Measurements from ENCODE around the gene NDUFC2.
"Not testable (repeated sequence)": the region's sequence is repeated elsewhere in the genome, so short reads cannot be mapped to it uniquely, and the experiment has no call there.

NDUFC2 gene

DNA sequence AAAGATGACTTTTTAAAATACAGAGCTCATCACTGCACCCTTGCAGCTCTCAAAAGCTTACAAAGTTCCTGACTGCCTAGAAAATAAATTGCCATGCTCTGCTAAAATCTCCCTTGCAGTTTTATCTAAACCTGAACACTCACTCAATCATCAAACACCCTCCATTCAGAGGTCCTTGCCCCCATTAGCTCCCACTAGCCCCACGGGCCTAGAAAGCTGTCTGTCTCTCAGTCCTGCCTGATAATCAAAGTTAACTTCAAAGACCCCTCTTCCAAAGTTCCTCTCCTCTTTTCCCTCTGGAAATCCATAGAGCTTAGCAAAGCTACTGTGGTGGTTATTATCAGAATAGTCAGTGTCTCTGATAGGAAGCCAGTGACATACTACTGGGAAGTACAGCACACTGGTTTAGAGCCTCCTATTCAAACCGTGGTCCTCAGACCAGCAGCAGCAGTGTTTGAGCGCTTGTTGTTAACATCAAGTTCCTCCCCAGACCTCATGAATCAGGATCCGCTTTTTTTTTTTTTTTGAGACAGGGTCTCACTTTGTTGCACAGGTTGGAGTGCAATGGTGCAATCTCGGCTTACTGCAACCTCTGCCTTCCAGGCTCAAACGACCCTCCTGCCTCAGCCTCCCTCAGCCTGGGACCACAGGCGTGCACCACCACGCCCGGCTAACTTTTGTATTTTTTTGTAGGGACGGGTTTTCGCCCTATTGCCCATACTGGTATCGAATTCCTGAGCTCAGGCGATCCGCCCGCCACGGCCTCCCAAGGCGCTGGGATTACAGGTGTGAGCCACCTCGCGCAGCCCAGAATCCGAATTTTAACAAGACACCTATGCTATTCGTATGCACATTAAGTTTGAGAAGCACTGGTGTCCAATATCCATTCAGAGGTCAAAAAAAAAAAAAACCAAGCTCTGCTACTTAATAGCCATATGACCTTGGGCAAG, 1.2 kb downstream of the NDUFC2 start:
- DNase-seq: no peak

DNA sequence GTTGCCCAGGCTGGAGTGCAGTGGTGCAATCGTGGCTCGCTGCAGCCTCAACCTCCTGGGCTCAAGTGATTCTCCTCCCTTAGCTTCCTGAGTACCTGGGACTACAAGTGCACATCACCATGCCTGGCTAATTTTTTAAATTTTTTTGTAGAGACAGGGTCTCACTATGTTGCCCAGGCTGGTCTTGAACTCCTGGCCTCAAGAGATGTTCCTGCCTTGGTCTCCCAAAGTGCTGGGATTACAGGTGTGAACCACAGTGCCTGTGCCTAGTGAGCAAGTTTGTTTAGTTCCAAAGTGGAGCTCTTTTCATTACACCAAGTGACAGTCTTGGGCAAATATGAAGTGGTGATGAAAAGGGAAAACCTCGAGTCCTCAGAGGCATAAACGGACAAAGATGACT, 2.1 kb downstream of the NDUFC2 start:
- not testable (repeated sequence) for DNase-seq

DNA sequence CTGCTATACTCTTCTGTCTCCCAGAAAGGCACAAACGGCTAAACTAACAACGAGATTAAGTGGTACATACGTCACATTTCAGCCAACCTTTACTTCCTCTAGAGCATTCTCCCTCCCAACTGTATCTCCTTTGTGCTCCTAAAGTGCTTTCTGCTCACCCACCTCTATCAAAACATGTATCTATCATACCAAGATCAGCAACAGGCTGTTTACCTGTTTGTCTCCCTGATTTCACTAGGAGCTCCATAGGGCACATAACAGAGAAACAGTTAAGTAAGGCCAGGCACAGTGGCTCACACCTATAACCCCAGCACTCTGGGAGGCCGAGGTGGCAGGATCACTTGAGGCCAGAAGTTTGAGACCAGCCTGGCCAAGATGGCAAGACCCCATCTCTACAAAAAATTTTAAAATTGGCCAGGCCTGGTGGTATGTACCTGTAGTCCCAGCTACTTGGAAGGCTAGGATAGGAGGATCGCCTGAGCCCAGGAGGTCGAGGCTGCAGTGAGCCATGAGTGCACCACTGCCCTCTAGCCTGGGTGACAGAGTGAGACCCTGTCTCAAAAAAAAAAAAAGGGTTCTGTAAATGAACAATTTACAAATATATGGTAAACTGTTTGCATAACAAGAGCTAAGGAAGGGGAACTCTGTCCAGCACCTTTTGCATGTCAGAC, 2.8 kb downstream of the NDUFC2 start:
- DNase-seq: no peak

DNA sequence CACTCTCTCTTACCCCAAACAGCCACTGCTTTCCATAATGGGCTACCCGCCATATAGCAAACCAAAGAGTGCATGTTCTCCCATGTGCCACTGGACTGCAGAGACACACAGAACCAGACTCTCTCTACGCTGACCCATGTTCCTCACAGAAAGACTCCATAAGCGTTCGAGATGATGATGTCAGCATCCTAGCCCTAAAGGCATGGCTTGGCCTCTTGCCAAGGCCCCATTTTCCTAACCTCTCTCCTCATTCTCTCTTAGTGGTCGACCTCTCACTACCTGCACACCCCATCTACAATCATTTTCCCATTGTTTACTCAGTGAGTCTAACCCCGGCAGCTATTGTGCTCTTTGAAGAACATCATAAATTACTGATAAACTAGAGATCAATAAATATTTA, 4.9 kb downstream of the NDUFC2 start:
- DNase-seq: no peak

DNA sequence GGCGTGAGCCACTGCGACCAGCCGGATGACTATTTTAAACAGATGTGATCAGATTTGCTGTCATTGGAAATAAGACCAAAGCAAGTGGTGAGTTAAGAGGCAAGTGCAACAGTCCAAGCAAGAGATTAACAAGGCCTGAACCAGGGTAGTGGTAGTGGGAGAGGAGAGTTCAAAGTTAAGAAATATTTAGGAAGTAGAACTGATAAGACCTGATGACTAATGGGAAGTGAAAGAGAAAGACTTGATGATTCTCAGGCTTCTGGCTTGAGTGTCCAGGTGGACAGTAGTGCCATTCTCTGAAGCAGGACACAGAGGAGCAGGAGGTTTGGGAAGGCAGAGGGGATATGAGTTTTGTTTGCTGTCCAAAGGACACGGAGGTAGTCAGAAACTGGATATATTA, 7.2 kb downstream of the NDUFC2 start:
- DNase-seq: no peak

DNA sequence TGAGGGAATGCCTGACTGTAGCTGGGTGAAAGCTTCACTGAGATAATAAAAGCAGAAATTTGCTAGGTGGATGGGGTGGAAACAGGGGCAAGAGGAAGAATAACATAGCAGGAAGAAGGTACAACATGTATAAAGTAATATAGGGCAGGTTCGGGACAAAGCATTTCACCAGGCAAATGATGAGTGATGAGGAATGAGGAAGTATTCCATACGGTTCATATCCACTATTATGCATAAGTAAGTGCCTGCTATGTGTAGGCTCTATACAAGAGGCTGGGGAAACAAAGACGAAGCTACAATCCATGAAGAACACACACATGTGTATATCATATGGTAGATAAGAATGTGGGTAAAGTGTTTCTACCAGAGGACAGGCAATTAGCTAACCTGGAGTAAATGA, 7.9 kb downstream of the NDUFC2 start:
- no peak for DNase-seq

DNA sequence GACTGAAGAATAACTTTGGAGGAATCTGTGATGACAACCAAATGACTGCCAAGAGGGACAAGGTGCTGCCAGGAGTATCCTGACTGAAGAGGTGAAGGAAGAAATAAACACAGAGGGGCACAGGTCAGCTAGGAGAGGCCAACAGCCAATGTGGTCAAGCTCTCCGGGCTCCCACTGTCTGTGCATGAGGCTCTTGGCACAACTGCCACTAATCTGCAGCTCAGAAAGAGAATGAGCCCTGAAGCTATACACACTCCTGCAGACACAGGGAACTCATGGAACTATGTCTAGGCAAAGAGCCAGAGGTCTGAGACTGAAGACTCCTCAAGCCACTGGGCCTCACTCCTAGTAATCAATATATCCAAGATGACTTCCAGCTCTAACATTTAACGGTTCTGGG, 9.0 kb downstream of the NDUFC2 start:
- DNase-seq: no peak

DNA sequence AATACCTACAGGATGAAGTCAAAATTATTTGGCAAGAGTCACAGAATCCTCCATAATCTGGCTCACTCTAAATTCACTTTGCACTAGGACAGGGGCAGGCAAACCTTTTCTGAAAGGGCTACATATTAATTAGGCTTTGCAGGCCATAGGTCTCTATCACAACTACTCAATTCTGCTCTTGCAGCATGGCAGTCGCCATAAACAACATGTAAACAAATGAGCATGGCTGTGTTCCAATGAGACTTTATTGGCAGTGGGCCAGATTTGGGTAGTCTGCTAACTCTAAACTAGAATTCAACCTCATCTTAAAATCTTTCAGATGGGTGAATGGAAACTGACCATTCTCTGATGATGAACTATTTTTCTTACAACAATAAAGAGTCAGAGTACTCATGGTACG, 10.2 kb downstream of the NDUFC2 start:
- no peak for DNase-seq

DNA sequence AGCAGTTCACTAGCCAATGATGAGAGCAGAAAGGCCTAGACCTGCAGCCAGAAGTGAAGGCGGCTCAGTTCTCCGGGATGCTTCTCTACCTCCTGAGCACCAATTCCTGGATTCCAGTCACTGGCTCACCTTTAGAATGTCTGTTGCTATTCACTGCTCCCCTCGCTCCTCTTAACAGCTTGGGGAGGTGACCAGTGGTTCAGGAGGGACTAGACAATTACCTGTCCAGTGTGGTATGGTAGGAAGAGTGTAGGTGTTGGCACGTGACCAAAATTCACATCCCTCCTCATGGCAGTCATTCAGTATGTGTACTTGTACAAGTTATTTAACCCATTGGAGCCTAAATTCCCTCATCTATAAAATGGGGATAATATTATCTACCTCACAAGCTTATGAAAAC, 12.0 kb downstream of the NDUFC2 start:
- no peak for DNase-seq

DNA sequence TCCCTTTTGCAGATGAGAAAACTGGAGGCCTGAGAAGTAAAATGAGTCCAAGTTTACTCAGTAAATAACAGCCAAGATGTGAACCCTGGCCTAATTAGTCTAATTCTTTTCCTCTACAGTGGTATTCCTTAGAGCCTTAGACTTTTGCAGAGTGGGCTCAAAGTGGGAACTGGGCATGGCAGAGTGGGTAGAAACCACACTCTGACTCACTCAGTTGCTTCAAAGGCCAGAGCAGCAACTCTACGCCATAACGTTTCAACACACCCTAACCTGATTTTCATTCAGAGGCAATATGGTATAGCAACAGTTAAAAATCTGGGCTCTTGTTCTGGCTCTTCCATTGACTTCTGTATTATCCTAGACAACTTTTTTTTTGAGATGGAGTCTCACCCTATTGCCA, 13.2 kb downstream of the NDUFC2 start:
- DNase-seq: no peak

DNA sequence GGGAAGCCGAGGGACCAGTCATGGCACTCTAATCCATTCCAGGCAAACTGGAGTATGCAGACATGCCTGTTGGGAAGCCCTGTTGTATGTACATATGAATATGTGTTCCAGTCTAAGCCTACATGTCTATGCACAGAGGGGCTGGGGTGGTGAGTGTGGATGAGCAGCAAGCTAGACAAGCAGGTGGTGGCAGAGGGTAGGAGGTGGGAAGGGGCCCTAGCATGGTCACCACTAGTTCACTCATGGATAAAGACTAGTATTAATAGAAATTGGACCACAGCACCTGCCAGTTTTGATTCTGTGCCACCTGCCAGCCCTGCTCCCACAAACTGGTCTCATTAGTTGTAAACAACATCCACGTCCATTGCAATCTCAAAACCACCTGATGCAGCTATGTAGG, 14.5 kb downstream of the NDUFC2 start:
- DNase-seq: peak in 1 of 2 experiments; percentile 2

DNA sequence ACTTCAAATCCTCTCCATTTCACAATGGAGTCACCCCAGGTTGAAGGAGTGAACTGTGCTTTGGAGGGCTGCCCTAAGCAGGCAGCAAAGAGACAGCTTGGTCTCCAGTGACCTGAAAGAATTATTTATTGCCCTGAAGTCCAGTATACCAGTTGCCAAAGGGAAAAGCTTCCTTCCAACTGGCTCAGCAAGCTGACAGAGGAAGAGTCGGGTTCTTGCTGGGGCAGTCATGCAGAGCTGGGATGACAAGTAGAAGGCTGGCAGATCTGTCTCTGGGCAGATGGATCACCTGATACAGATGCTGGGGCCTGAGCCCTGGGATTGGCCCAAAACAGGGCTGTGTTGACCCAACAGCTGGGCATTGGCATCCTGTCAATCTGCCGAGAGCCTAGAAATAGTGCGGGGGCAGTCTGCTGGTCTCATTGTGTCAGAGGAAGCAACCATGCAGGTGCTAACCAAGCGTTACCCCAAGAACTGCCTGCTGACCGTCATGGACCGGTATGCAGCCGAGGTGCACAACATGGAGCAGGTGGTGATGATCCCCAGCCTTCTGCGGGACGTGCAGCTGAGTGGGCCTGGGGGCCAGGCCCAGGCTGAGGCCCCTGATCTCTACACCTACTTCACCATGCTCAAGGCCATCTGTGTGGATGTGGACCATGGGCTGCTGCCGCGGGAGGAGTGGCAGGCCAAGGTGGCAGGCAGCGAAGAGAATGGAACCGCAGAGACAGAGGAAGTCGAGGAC, 16.1 kb downstream of the NDUFC2 start, which contains the start of gene THRSP:
THRSP (plus strand) TSS at position 422 of the 742 bp plus-strand sequence; CDS start at position 443, 21 bp downstream.
- peak; percentile 74 to 77 for DNase-seq

DNA sequence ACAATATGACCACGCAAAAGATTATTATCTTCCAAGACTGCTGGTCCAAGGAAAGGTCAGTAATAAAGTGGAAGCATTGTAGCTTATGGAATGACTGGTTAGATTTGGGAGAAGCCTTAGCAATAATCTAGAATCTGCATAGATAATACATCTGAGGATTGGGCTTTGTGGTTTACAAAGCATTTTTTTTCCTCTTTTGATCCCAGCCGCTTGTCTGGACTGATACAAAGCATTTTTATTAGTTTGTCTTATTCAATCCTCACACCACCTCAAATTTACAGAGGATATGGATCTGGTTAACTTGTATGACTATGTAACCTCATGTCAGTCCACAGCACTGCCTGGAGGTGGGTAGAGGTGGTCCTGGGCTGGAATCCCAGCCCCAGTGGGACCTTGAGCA, 17.0 kb downstream of the NDUFC2 start:
- DNase-seq: no peak

DNA sequence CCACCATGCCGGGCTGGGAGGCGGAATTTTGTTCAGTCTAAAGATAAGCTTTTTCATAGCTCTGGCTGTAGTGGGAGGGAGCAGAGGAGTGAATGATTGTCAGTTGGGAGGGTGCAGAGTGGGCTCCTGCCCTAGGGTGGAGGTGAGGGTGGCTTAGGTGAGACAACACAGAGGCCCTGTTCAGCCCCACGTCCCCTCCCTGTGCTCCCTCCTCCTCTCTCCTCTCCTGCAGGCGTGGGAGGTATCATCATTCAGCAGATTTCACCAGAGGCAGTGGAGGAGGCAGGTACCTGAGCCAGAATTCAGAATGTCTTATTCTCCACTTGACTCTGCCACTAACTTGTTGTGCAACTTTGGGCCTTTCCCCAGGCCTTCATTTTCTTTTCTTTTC, 17.7 kb downstream of the NDUFC2 start:
- no peak for DNase-seq

DNA sequence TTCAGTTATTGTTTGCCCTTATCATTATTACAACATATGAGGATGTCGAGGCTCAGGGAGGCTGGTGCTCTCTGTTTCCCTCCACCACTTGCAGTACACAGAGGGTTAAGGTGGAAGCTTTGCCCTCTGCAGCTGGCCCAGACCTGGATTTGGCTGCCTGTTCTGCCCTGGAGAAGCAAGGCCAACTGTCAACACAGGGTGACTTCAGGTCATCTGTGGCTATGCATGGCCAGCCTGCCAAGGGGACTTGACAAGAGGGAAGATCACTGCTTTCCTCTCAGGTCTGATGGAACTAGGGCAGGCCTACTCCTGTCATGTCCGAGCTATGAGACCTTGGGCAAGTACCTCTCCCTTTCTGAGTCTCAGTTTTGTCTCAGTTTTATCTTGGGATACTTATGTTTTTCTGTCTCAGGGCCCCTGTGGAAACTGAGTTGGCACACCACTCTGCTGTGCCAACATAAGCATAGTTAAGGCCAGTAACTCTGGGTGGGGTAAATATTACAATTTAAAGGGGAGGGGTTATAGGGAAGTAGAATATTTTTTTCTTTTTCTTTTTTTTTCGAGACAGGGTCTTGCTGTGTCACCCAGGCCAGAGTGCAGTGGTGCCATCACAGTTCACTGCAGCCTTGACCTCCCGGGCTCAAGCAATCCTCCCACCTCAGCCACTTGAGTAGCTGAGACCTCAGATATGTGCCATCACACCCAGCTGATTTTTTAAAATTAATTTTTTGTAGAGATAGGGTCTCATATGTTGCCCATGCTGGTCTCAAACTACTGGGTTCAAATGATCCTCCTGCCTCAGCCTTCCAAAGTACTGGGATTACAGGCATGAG, 18.4 kb downstream of the NDUFC2 start:
- DNase-seq: peak; percentile 31 to 54

DNA sequence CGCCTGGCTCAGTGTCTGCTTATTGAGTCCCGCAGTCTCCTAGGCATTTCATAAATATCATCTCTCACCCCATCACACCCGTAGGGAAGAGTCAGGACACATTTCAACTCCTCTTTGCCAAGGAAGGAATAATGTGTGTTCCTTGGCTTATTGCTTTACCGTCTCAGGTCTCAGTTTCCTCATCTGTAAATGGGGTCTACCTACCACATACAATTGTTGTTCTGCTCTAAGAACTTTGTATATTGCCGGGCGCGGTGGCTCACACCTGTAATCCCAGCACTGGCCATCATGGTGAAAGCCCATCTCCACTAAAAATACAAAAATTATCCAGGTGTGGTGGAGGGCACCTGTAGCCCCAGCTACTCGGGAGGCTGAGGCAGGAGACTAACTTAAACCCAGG, 19.1 kb downstream of the NDUFC2 start:
- DNase-seq: no peak

DNA sequence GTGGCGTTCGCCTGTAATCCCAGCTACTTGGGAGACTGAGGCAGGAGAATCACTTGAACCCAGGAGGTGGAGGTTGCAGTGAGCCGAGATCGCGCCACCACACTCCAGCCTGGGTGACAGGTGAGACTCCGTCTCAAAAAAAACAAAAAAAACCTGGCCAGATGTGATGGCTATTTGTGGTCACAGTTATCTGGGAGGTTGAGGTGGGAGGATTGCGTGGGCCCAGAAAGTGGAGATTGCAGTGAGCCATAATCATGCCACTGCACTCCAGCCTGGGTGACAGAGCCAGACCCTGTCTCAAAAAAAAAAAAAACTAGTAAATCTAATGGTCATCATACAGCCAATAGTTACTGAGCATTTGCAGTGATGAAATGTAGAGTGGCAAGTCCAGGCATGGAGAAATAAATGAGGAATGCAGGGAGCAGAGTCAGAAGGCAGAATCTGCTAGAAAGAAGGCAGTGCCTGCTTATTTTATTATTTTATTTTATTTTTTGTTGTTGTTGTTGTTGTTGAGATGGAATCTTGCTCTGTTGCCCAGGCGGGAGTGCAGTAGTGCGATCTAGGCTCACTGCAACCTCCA, 19.8 kb downstream of the NDUFC2 start:
- not testable (repeated sequence) for DNase-seq

DNA sequence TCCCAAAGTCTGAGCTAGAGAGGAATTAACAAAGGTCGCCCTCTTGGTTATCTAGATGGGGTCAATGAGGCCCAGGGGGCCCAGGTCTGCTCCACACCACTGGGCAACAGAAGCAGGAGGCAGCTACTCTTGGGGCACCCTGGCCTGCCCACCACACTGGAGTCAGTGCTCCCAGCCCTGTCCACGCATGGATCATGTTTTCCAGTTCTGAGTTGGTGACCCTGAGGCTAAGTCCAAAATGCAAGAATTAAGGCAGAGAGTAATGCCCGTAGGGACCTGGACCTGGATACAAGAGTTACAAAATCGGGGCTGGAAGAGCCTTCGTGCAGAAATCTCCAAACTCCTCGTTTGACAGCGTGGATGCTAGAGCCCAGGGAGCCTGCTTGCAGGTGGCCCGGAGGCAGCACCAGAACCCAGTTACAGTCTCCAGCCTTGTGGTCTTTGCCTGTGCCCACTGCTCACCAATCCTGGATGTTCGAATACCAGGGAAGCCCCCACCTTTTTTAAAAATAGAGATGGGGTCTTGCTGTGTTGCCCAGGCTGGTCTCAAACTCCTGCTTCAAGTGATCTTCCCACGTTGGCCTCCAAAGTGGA, 22.1 kb downstream of the NDUFC2 start:
- DNase-seq: no peak

DNA sequence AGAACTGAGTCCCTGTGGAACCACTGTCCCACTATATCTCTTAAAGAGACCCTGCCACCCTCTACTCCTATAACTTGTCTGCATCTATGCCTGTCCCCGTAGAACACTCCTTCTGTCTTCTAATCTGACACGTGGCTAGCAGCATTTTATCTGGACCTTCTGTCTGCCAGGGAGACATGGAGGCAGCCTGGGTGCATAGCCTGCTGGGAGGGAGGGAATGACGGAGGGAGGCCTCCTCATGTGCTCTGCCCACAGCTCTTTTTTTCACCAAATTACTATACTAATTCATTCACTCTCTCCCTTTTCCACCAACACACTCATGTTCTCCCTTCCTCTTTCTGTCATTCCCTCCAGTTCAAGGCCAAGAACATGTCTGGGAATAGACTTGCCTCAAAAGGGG, 23.6 kb downstream of the NDUFC2 start:
- no peak for DNase-seq

DNA sequence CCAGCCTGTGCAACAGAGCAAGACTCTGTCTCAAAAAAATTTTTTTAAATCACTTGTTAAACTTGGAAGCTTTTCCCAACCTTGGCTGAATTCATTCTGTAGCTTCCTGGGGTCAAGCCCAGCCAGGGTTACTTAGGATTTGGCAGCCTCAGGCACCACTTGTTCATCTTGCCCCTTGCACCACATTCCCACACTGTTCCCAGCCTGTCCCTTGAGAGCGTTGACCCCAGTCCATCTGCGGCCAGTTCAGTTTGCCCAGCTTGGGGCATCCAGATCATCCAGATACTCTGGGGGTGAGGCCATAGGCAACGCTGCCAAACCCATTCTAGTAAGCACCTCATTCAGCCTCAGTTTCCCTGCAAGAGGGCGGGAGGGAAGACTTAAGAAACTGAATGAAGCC, 24.7 kb downstream of the NDUFC2 start:
- no peak for DNase-seq

DNA sequence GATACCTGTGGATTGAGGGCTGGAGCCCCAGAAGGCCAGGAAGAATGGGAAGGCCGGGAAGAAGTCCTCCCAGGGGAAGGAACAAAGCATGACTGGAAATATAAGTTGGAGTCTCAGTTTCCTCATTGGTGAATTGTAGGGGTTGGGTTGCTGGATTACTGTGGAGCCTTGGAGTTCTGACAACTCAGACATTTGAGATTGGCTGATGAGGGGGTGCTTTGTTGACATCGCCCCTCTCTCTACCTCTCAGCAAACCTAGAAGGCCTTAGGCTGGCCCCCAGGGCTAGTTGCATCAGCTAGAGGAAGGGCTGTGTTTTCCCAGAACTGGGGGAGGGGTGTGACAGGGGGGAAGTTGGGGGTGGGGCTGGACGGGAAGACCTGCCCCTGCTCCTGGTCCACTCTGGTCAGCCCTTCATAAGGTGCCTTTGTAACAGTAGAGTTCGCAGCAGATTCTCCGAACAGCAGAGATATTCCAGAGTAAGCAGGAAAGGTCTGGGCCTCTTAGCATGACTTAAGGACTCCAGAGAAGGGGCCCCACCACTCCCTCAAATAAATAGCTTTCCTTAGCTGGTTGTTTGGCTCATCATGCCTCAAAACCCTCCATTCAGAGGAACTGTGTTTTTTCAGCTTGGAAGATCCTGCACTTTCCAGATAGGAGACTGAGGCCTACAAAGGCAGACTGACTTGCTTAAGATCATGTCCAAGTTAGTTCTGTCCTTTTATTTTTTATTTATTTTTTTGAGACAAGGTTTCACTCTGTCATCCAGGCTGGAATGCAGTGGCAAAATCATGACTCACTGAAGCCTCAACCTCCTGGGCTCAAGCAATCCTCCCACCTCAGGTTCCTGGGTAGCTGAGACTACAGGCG, 28.5 kb downstream of the NDUFC2 start:
- no peak for DNase-seq

Measured in cerebellar nuclear complex (tissue), 1 donor.